ENCODE results near the gene TPX2.

The TPX2 gene

GRCh38 chr20:31707258-31707615, 31.9 kb upstream of the TPX2 start:
- no peak for DNase-seq

GRCh38 chr20:31707994-31708735, 30.9 kb upstream of the TPX2 start:
- DNase-seq = peak; percentile 68

GRCh38 chr20:31708736-31709534, 30.2 kb upstream of the TPX2 start:
- no peak for DNase-seq

GRCh38 chr20:31709939-31710338, 29.2 kb upstream of the TPX2 start:
- DNase-seq = no peak

- DNase-seq = peak; percentile 58
Measured at GRCh38 chr20:31710423-31711108, 28.5 kb upstream of the TPX2 start.

GRCh38 chr20:31711179-31712111, 27.6 kb upstream of the TPX2 start:
- DNase-seq = no peak

- DNase-seq = peak; percentile 69
Measured at GRCh38 chr20:31712112-31712553, 27.0 kb upstream of the TPX2 start.

- DNase-seq = no peak
Measured at GRCh38 chr20:31712564-31713311, 26.4 kb upstream of the TPX2 start.

GRCh38 chr20:31713312-31714273, 25.5 kb upstream of the TPX2 start:
- no peak for DNase-seq

GRCh38 chr20:31715766-31716165, 23.3 kb upstream of the TPX2 start:
- DNase-seq = no peak

GRCh38 chr20:31716351-31716750, 22.7 kb upstream of the TPX2 start:
- DNase-seq = no peak

- DNase-seq = no peak
Measured at GRCh38 chr20:31716818-31717477, 22.1 kb upstream of the TPX2 start.

- peak; percentile 60 for DNase-seq
Measured at GRCh38 chr20:31717478-31718201, 21.4 kb upstream of the TPX2 start.

- no peak for DNase-seq
Measured at GRCh38 chr20:31718952-31719643, 20.0 kb upstream of the TPX2 start.

GRCh38 chr20:31719644-31720485, 19.2 kb upstream of the TPX2 start:
- no peak for DNase-seq

GRCh38 chr20:31720486-31721407, 18.3 kb upstream of the TPX2 start:
- DNase-seq = peak; percentile 62

Data from hematopoietic multipotent progenitor cell treated with erythropoietin and hydrocortisone succinate and interleukin-3 and kit ligand, for 6 days (in vitro differentiated cells).